HG03066 (cell line): Measurements from ENCODE around the gene BICD1.

Source experiments
- ATAC-seq: cut with Tn5 transposase; IDR thresholded peaks from one replicate; pipeline ENCODE4 v1.9.1; 2021; ENCODE audit warnings: low read depth; ENCODE audit not compliant: unreplicated experiment

BICD1 gene

DNA sequence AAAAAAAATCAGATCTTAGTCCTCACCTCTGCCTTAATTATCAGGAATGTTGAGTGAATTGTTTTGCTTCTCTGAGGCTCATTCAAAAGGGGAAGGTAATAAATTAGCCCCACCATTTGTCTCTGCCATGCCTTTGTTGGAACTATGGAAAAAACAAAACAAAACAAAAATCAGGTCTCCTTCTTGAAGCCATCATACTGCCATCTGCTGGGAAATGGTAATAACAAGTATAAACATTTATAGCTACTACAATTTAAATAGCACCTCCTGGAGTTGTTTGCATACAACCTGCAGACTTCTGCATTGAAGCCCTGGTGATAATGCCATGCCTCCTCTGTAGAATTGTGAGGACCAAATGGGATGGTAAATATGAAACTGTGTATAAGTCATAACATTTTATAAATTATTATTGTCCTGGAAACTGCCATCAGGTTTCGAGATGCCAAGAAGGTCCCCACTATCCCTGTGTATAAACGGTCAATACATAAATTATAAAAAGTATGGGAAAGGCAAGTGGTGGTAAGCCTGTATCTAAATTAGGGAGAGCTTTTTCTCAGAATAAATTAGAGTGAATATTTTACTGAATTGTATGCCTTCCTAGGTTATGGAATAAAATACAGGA, 205.5 kb downstream of the BICD1 start:
- no peak for ATAC-seq

DNA sequence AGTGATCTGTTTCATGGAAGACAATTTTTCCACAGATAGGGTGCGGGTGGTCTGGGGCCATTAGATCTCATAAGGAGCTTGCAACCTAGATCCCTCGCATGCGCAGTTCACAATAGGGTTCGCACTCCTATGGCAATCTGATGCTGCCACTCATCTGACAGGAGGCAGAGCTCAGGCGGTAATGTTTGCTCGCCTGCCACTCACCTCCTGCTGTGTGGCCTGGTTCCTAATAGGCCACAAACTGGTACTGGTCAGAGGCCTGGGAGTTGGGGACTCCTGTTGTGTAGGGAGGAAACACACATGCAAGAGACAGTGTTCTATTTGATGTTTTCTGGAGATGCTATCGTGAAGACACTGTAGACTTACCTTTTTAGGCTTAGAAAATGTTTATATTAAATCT, 215.7 kb downstream of the BICD1 start:
- no peak for ATAC-seq

DNA sequence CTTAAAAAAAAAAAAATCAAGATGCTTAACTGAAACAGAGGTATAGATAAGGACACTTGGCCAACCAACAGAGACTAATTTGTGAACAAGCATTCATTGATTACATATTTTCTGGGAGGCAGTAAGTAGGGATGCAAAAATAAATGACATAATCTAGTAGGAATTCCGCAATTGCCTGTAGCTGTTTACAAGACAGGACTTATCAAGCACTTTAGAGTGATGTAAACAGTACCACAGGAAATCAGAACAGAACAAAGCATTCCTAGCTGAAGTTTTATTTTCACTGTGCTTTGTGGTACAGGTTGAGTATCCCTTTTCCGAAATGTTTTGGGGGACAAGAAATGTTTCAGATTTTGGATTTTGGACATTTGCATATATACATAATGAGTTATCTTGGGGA, 224.5 kb downstream of the BICD1 start:
- no peak for ATAC-seq

DNA sequence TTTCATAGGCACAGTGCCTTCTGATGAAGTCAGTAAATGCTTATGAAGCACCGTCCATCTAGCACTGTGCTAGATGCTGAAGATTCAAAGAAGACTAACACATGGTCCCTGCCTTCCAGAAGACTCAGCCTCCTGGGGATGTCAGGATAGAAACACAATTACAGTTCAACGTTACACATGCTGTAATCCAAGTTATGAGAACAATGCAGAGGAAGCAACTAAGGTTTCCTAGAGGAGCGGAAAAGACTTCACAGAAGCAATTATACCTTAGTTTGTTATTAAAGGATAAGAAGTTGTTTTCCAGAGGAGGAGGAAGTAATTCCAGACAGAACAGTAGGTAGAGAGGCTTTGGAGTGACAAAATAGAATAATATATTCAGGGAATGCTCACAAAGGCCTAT, 225.8 kb downstream of the BICD1 start:
- no peak for ATAC-seq

DNA sequence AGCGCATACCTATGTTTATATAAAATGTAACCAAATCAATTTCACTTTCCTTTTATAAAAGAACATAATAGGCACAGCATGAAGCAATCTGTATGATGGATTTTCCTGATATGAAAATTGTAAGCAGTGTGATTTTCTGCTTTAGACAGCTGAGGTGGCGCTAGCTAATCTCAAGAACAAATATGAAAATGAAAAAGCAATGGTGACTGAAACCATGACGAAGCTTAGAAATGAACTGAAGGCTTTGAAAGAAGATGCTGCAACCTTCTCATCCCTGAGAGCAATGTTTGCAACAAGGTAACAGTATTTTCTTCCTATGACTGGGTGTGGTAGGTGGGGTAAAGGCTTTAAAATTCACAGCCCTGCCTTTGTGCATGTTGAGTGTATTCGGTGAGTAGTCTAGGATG, 227.7 kb downstream of the BICD1 start:
- no peak for ATAC-seq

DNA sequence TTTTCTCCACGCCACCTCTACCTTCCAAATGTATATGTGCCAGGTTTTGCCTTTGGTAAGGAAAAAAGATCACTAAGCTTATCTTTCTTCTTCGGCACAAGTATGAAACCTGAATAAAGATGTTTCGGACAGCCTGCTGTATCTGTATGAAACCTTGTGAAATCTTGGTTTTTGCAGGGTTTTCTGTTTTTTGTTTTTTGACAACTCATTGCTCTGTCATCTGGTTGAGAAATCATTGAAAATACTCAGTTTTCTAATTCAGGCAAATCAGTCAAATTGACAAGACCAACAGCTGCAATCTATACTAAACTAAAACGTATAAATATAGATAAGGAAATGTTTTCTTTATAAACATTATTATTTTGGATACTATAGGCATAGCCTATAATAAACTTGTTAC, 229.6 kb downstream of the BICD1 start:
- no peak for ATAC-seq

DNA sequence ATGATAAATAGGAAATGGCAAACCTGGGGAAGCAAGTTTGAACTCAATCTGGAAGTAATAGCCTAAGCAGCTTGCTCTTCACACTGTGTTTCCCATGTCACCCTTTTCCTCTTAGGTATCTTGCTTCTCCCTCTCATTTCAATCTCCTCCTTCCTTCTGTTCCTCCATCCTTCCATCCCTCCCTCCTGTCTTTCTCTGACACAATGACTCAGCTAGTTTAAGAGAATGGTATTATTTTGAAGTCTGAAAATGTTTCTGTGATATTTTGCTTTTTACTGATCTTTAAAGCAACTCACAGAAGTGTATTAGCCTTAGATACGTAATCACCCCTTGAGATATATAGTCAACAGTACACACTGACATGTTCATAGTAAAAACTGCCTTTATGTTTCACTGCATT, 236.8 kb downstream of the BICD1 start:
- ATAC-seq: no peak

DNA sequence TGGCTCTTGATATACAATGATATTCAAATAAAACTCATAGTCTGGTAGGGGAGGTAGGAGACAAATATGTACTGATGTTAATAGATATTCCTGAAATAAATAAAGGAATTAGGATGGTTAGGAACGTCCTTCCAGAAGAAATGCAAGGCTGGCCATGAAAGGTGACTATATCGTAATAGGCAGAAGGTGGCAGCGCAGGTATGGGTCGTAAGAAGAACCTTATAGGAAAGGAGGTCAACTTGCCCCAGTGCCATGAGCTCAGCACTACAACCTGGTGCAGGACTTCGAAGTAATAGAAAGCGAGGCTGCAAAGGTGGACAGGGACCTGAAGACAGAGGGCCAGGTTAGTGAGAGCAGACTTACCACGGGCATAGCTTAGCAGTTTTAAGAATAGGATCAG, 237.4 kb downstream of the BICD1 start:
- no peak for ATAC-seq

DNA sequence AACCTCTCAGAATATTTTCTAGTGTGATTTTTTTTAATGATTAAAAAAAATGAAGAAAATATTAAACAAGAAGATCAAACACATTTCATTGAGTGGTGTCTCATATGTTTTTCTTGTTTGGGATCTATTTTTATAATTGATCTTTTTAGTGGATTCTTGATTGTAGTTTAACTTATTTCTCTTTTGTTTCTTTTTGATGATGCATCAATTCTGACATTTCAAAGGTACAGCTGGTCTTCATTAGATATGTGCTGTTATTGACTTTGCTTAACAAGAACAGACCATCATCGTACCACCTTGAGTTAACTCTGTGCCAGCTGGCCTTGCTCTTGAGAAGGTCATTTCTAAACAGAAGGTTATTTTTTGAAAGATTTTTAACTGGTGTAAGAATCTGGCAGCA, 246.9 kb downstream of the BICD1 start:
- ATAC-seq: no peak

DNA sequence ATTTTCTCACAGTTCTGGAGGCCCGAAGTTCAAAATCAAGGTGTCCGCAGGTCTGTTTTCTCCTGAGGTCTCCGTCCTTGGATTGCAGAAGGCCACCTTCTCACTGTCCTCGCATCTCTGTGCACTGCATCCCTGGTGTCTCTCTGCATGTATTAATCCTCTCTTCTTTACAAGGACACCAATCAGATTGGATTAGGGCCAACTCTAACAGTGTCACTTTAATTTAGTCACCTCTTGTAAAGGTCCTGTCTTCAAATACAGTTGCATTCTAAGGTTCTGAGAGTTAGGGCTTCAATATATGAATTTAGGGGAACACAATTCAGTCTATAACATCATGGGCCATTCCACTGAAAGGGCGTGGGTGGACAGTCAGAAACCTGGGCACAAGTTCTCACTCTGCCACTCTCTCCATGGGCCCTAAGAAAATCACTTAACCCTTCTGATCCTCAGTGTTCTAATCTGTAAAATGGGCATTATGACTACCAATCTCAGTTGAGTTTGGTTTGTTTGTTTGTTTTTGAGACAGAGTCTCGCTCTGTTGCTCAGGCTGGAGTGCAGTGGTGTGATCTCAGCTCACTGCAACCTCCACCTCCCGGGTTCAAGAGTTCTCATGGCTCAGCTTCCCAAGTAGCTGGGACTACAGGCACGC, 251.1 kb downstream of the BICD1 start:
- no peak for ATAC-seq

DNA sequence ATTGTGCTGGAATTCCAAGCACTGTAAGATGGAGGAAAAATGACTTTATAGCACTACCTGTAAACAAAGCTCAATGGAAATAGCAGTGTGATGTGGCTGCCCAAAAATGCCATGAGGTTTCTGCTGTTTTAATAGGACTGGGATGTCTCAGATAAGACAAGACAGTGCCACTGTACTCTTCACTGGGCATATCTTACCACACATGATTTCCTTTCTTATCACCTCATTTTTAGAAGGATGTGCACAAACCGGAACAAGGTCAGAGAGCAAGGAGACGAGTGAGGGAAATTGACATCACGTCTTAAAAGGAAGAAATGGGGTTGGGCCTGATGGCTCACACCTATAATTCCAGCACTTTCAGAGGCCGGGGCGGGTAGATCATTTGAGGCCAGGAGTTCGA, 254.3 kb downstream of the BICD1 start:
- no peak for ATAC-seq

DNA sequence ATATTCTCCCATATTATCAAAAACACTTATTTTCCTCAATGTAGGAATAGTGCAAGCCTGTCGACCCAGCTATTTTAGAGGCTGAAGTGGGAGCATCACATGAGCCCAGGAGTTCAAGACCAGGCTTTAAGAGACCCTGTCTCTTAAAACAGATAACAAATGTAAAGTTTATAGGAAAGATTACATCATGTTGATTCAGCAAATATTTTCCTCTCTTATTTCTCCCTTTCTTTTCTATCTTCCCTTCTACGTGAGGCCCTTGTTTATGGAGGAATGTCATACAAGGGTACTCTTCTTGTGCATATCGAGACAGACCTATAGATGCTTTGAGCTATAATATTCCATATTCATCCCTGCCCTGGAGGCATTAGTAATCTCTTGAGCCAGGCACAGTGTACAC, 256.2 kb downstream of the BICD1 start:
- no peak for ATAC-seq

DNA sequence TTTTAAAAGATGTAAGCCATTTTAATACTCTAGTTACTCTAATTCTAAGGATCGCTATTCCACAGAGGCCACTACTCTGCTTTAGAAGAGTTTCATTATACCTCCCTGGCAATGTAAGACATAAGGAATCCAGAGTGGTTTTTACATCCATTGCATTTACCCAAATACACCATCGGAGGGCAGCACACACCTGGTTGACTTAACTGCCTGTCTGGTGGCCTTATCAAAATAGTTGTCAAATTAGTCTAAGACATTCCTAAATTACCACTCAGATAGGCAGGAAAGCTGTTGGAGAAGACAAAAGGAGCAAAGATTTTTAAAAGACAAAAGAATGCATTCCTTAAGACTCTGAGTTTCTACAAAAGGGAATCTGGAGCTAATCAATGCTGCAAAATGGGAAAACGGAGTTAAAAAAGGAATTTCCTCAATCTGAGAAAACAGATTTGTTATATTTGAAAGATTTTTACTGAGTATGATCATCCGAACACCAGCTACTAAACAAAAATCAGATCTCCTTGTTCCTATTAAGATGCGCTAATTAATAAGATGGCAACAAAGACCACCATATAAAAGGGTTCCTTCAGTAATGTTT, 258.9 kb downstream of the BICD1 start:
- no peak for ATAC-seq

DNA sequence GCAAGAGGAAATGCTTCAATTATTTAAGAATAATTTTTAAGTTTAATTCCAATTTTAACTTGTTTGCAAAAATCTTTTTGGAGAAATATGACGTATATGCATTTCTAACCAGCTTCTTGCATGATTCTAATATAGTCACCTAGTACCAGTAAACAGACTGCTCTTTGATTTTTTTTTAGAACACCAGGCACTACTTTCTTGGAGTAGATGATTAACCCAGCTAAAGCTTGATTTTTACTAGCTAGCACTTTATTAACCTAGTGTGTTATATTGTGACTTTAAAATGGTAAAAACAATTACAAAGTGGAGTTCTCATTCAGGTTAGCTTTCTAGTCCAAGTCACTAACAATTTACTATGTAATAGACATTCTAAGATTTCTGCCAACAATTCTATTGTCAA, 260.1 kb downstream of the BICD1 start:
- no peak for ATAC-seq

DNA sequence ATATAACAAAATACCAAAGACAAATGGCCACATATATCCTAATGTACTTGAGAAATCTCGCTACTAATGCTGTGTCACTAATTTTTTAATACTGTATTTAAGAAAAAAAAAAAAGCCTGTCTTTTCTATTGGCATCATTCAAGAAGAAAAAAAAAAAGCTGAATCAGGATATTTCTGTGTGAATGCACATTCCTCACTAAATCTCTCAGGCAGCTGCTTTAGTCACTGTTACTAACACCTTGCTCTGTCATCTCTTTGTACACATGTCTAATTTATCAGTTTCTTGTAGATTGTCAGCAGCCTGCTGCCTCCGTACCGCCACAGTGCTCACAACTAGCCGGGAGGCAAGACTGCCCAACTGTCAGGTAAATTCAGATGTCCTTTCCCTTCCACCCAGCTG, 260.7 kb downstream of the BICD1 start:
- ATAC-seq: no peak

DNA sequence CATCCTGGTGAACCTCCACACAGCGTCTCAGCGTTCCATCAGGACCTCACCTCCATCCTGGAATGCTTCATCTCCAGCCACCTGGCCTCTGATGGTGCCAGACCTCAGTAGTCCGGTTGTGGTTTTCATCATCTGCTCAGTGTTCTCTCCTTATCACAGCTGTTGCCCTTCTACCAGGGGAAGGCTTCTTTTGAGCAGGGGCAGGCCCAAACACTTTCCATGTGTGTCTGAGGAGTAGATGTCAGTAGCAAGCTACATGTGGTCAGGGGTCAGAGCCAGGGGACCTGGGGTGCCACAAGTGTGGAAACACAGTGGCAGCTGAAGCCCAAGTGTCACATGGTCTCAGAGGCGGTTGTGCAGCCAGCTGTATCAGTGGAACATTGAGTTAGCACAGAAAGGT, 262.6 kb downstream of the BICD1 start:
- no peak for ATAC-seq

DNA sequence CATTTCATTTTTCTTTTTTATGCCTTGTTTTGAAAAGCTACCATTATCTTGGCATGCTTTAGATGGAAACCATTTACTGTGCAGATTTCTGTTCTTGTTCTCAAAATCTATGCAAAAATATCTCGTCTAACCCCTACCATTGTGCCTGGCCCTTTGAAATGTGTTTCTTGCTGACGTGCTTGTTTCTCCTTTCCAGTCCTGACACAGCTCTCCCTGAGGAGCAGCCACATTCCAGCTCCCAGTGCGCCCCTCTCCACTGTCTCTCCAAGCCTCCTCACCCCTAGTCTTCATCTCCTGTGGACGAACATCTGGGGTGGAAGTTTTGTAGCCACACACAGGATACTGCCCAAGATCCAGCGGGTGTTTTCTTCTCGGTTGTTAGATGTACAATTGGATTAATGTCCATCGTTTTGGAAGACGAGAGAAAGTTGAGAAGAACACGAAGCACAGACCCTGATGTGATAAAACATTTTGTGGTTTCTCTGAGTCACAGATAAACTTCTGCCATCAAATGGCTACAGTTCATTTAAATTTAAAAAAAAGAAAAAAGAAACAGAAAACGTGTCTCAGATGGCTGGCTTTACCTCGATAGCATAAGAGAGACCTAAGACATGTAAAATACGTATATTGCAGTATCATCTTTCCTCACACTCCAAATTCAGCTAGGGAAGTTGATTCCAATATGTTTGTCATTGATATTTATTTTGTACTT, 270.9 kb downstream of the BICD1 start:
- ATAC-seq: no peak

DNA sequence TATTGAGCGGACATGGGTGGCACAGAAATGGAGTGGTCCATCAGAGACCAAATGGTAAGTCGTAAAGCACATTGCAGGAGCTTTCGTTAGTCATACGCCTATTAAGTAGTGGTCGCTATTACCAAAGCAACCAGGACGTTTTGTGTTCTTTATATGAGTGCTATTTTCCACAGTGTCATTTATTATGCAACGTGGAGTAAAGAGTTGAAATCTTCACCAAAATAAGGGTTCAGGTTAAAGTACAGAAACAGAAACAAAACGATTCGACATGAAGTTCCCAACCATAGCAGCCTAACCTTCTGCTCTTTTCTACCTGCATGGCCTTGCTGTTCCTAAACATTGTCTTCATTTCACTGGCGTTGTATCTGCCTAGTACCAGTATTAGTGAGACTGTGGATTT, 272.6 kb downstream of the BICD1 start:
- ATAC-seq: no peak

DNA sequence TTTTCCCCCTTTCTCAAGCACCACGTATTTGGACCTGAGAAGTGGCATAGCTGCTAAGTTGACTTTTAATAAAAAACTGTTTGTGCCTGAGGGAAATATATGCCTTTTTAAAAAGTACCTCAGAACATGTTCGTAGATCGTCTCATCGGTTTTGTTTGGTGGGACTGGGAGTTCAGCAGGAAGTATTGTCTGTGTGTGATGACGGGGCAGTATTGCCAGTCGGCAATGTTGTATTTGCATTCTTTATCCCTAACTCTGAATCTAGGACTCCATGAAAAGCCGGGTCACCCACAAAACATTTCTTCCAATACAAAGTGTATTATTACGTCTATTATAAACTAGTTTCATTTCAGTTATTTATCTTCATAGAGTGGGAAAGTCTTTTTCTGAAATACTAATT, 273.0 kb downstream of the BICD1 start:
- ATAC-seq: no peak

DNA sequence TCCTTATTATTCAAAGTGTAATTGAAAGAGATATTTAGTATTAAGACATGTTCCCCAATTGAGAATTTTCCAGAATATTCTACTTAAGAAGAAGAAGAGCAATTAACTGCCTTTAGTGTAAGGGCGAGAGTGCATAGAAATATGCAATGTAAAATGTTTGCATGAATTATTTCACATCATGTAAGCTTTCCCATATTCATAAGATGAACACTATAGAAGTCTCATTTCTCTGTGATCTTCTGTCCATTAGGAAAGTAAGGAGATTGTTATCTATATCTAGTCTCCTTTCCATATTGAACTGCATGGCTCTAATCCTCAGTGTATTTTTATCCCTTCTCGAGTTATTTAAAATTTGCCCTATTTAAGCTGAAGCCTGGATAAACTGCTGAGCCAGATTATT, 275.6 kb downstream of the BICD1 start:
- no peak for ATAC-seq

DNA sequence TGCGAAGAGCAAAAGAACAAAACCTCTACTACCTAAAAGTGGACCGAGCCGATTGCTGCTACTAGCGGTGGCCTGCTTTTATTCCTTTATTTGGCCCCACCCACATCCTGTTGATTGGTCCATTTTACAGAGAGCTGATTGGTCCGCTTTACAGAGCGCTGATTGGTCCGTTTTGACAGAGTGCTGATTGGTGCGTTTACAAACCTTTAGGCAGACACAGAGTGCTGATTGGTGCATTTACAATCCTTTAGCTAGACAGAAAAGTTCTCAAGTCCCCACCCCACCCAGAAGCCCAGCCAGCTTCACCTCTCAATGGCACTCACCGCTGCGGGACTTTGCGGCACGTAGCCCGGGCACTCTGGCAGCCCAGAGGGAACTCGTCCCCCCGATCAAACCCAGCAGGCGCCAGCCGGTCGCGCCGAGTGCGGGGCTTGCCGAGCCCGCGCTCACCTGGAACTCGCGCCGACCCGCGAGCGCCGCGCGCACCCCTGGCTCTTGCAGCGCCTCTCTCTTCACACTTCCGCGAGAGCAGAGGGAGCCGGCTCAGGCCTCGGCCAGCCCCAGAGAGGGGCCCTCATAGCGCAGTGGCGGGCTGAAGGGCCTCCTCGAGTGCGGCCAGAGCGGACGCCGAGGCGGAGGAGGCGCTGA, 284.0 kb downstream of the BICD1 start:
- no peak for ATAC-seq
